ENCODE data around the gene RPL21. TPM values are rescaled to one million over a fixed set of nuclear protein-coding genes. Genes with fewer than 3 reads are reported as not detected.
A peak's percentile ranks its signal among the peaks of the same experiment; 100 is the strongest.
"Not testable (repeated sequence)": the region's sequence is repeated elsewhere in the genome, so short reads cannot be mapped to it uniquely, and the experiment has no call there.

RPL21 gene
- total RNA-seq, 2 experiments from 2014 or later = 1,401 to 1,445 TPM

GRCh38 chr13:27289011-27289665, 37.8 kb downstream of the RPL21 start:
- H3K36me3 Mint-ChIP-seq (ENCODE audit: low read depth) = no peaks in the 10 kb centered on the region
- DNase-seq (no peak), ATAC-seq (no peak)
- ChIA-PET CTCF (interaction anchor here (1.1 to 2.2 kb wide), 2 partner anchors 14 to 18 kb away, joined by 4 to 6 read pairs; partner anchors contain the start of gene RASL11A), POLR2A (no interaction called here)
- peaks cover 2% of the 10 kb centered on the region for H3K9me3 Mint-ChIP-seq
- no peak overlapping the region for H3K27ac Mint-ChIP-seq
- no peaks in the 10 kb centered on the region for H3K27me3 Mint-ChIP-seq
- TF ChIP-seq CTCF (IDR thresholded peaks at IDR 0.05) = no peak
- H3K4me1 Mint-ChIP-seq (ENCODE audit: low read depth) = peaks cover 17% of the 10 kb centered on the region
- intact Hi-C loops (cut with micrococcal nuclease) = no loop called here
- H3K4me3 Mint-ChIP-seq = no peak overlapping the region

GRCh38 chr13:27290715-27291114, 39.4 kb downstream of the RPL21 start:
- TF ChIP-seq CTCF (IDR thresholded peaks at IDR 0.05) = no peak
- Mint-ChIP-seq H3K4me1 (ENCODE audit: low read depth) (peaks cover 31% of the 10 kb centered on the region), H3K4me3 (no peak overlapping the region), H3K27me3 (no peaks in the 10 kb centered on the region), H3K27ac (no peak overlapping the region), H3K9me3 (peaks cover 2% of the 10 kb centered on the region), H3K36me3 (ENCODE audit: low read depth) (no peaks in the 10 kb centered on the region)
- ATAC-seq (no peak), DNase-seq (no peak)
- ChIA-PET POLR2A (no interaction called here), CTCF (interaction anchor here (1.2 kb wide), 1 partner anchor 72 kb away, joined by 3 read pairs; no protein-coding TSS in a partner anchor)
- intact Hi-C loops (cut with micrococcal nuclease) = no loop called here

GRCh38 chr13:27291967-27292366, 40.6 kb downstream of the RPL21 start:
- H3K27ac Mint-ChIP-seq; ATAC-seq; DNase-seq; intact Hi-C loops (cut with micrococcal nuclease); H3K4me3 Mint-ChIP-seq; H3K9me3 Mint-ChIP-seq; H3K36me3 Mint-ChIP-seq (ENCODE audit: low read depth); H3K27me3 Mint-ChIP-seq: not testable (repeated sequence)
- ChIA-PET POLR2A (interaction anchor here (0.7 kb wide), 1 partner anchor 838 kb away, joined by 3 read pairs; no protein-coding TSS in a partner anchor), CTCF (interaction anchor here (1.2 kb wide), 1 partner anchor 49 kb away, joined by 3 read pairs; no protein-coding TSS in a partner anchor)
- peaks cover 31% of the 10 kb centered on the region for H3K4me1 Mint-ChIP-seq (ENCODE audit: low read depth)

GRCh38 chr13:27293076-27293691, 41.8 kb downstream of the RPL21 start:
- ChIA-PET POLR2A (interaction anchor here (2.1 kb wide), 1 partner anchor 36 kb away, joined by 7 read pairs; no protein-coding TSS in a partner anchor), CTCF (interaction anchor here (2.0 kb wide), 1 partner anchor 9 kb away, joined by 5 read pairs; no protein-coding TSS in a partner anchor)
- Mint-ChIP-seq H3K36me3 (ENCODE audit: low read depth) (no peaks in the 10 kb centered on the region), H3K4me3 (no peak overlapping the region), H3K9me3 (peaks cover 2% of the 10 kb centered on the region), H3K4me1 (ENCODE audit: low read depth) (peaks cover 31% of the 10 kb centered on the region), H3K27me3 (no peaks in the 10 kb centered on the region), H3K27ac (peak overlapping the region; percentile 40)
- TF ChIP-seq CTCF (IDR thresholded peaks at IDR 0.05) = no peak
- ATAC-seq = peak; percentile 52
- intact Hi-C loops (cut with micrococcal nuclease) = no loop called here
- DNase-seq = no peak

GRCh38 chr13:27293873-27294515, 42.6 kb downstream of the RPL21 start:
- H3K27me3 Mint-ChIP-seq = no peaks in the 10 kb centered on the region
- no peak overlapping the region for H3K4me3 Mint-ChIP-seq
- POLR2A ChIA-PET = interaction anchor here (2.1 kb wide), 1 partner anchor 36 kb away, joined by 7 read pairs; no protein-coding TSS in a partner anchor

More at GRCh38 chr13:27293873-27294515, 42.6 kb downstream of the RPL21 start:
- TF ChIP-seq CTCF (IDR thresholded peaks at IDR 0.05) = no peak
- peak; percentile 20 for DNase-seq
- no peaks in the 10 kb centered on the region for H3K36me3 Mint-ChIP-seq (ENCODE audit: low read depth)
- peaks cover 2% of the 10 kb centered on the region for H3K9me3 Mint-ChIP-seq
- CTCF ChIA-PET = interaction anchor here (0.6 to 2.0 kb wide), 4 partner anchors 10 to 68 kb away, joined by 3 to 5 read pairs (median 4); partner anchors contain the start of gene RASL11A
- peak overlapping the region; percentile 63 for H3K27ac Mint-ChIP-seq
- H3K4me1 Mint-ChIP-seq (ENCODE audit: low read depth) = peaks cover 31% of the 10 kb centered on the region
- intact Hi-C loops (cut with micrococcal nuclease) = no loop called here
- peak; percentile 74 for ATAC-seq

Measured in activated CD8-positive, alpha-beta T cell treated with anti-CD3 and anti-CD28 coated beads for 36 hours (primary cell).